HEK293T (cell line): ENCODE results near the gene AHR.
A peak's percentile ranks its signal among the peaks of the same experiment; 100 is the strongest.

Experiments
- CTCF ChIA-PET: fragments of 350-600 bp; formaldehyde crosslinking; extraction: SDS; loops from one replicate; lab custom pipeline; 2021; ENCODE audit warnings: antibody characterized with exemption, inconsistent platforms; lab: Yijun Ruan, JAX
- POLR2A ChIA-PET: fragments of 350-600 bp; formaldehyde crosslinking; extraction: SDS; loops from one replicate; lab custom pipeline; 2020; ENCODE audit warnings: antibody characterized with exemption, inconsistent platforms; lab: Yijun Ruan, JAX
- DNase-seq: peaks from one replicate; pipeline ENCODE4 v3.0.0; 2012; ENCODE audit warnings: mixed read lengths; ENCODE audit errors: extremely low spot score
- ARNT ChIP-seq: fragments of 450-650 bp; IDR thresholded peaks from 2 replicates; pipeline ENCODE4 v1.6.1; 2017; ENCODE audit warnings: mild to moderate bottlenecking
- BHLHE40 ChIP-seq: fragments of 450-650 bp; IDR thresholded peaks from 2 replicates; pipeline ENCODE4 v1.6.1; 2016; ENCODE audit warnings: mild to moderate bottlenecking, moderate library complexity, borderline replicate concordance
- CTBP1 ChIP-seq: fragments of 450-650 bp; IDR thresholded peaks from 2 replicates; pipeline ENCODE4 v1.6.1; 2016; ENCODE audit warnings: borderline replicate concordance
- ELF4 ChIP-seq: fragments of 450-650 bp; IDR thresholded peaks from 2 replicates; pipeline ENCODE4 v1.6.1; 2017; ENCODE audit warnings: antibody characterized with exemption
- FOXA1 ChIP-seq: fragments of 450-650 bp; IDR thresholded peaks from 2 replicates; pipeline ENCODE4 v1.6.1; 2016; ENCODE audit warnings: mild to moderate bottlenecking
- FOXK2 ChIP-seq: fragments of 450-650 bp; IDR thresholded peaks from 2 replicates; pipeline ENCODE4 v1.6.1; 2016; ENCODE audit warnings: mild to moderate bottlenecking
- FOXM1 ChIP-seq: fragments of 450-650 bp; IDR thresholded peaks from 2 replicates; pipeline ENCODE4 v1.6.1; 2017; ENCODE audit warnings: mild to moderate bottlenecking, borderline replicate concordance
- HDGF ChIP-seq: fragments of 450-650 bp; IDR thresholded peaks from 2 replicates; pipeline ENCODE4 v1.6.1; 2017; ENCODE audit warnings: antibody characterized with exemption, borderline replicate concordance
- L3MBTL2 ChIP-seq: fragments of 450-650 bp; conservative IDR thresholded peaks from 2 replicates; pipeline ENCODE4 v1.6.1; 2016; ENCODE audit warnings: mild to moderate bottlenecking
- LEF1 ChIP-seq: fragments of 450-650 bp; IDR thresholded peaks from 2 replicates; pipeline ENCODE4 v1.6.1; 2017; ENCODE audit warnings: mild to moderate bottlenecking, borderline replicate concordance
- NFRKB ChIP-seq: fragments of 450-650 bp; IDR thresholded peaks from 2 replicates; pipeline ENCODE4 v1.6.1; 2016; ENCODE audit warnings: mild to moderate bottlenecking, moderate library complexity
- PKNOX1 ChIP-seq: fragments of 450-650 bp; IDR thresholded peaks from 2 replicates; pipeline ENCODE4 v1.6.1; 2016
- SP1 ChIP-seq: fragments of 450-650 bp; IDR thresholded peaks from 2 replicates; pipeline ENCODE4 v1.6.1; 2017
- SUZ12 ChIP-seq: fragments of 450-650 bp; IDR thresholded peaks from 2 replicates; pipeline ENCODE4 v1.6.1; 2016; ENCODE audit warnings: mild to moderate bottlenecking
- TARDBP ChIP-seq: fragments of 450-650 bp; IDR thresholded peaks from 2 replicates; pipeline ENCODE4 v1.6.1; 2016
- ZNF384 ChIP-seq: fragments of 450-650 bp; IDR thresholded peaks from 2 replicates; pipeline ENCODE4 v1.6.1; 2016

The AHR gene

GRCh38 chr7:17269341-17270221, 28.9 kb upstream of the AHR start:
- TF ChIP-seq ZNF384, result no peak
- TF ChIP-seq ARNT, result no peak
- TF ChIP-seq FOXA1, result no peak
- no peak for TF ChIP-seq FOXK2
- no peak for TF ChIP-seq NFRKB
- no peak for TF ChIP-seq HDGF
- TF ChIP-seq SP1, result no peak
- no peak for TF ChIP-seq FOXM1
- no peak for TF ChIP-seq SUZ12
- TF ChIP-seq CTBP1, result no peak
- TF ChIP-seq ELF4, result no peak
- no peak for TF ChIP-seq PKNOX1
- TF ChIP-seq BHLHE40, result no peak
- no peak for TF ChIP-seq L3MBTL2
- no peak for TF ChIP-seq TARDBP
- TF ChIP-seq LEF1, result no peak
- DNase-seq, result no peak
- ChIA-PET POLR2A (no interaction called here), CTCF (no interaction called here)

- no peak for TF ChIP-seq TARDBP
- 0 out of 2 replicates have a peak, but pooled peaks have one; percentile 30 for TF ChIP-seq PKNOX1
- no peak for TF ChIP-seq FOXM1
- TF ChIP-seq SP1, result no peak
- TF ChIP-seq L3MBTL2, result no peak
- no peak for TF ChIP-seq NFRKB
- no peak for TF ChIP-seq SUZ12
- ChIA-PET POLR2A (no interaction called here), CTCF (no interaction called here)
- DNase-seq, result no peak
Measured at GRCh38 chr7:17274551-17275245, 23.8 kb upstream of the AHR start.

GRCh38 chr7:17275749-17276671, 22.4 kb upstream of the AHR start:
- no peak for DNase-seq
- ChIA-PET POLR2A (no interaction called here), CTCF (no interaction called here)
- TF ChIP-seq SUZ12, result no peak
- TF ChIP-seq HDGF, result no peak
- TF ChIP-seq PKNOX1, result no peak
- TF ChIP-seq FOXM1, result no peak
- no peak for TF ChIP-seq L3MBTL2
- TF ChIP-seq NFRKB, result no peak
- no peak for TF ChIP-seq BHLHE40
- no peak for TF ChIP-seq FOXA1
- no peak for TF ChIP-seq ARNT
- TF ChIP-seq SP1, result no peak
- no peak for TF ChIP-seq CTBP1
- TF ChIP-seq ELF4, result no peak
- TF ChIP-seq LEF1, result no peak
- TF ChIP-seq ZNF384, result no peak
- TF ChIP-seq TARDBP, result no peak
- TF ChIP-seq FOXK2, result no peak

- ChIA-PET CTCF (no interaction called here), POLR2A (no interaction called here)
- TF ChIP-seq ELF4 (no peak), NFRKB (no peak), ZNF384 (no peak)
- no peak for DNase-seq
Measured at GRCh38 chr7:17279061-17279460, 19.4 kb upstream of the AHR start.

- ChIA-PET CTCF (no interaction called here), POLR2A (no interaction called here)
- no peak for TF ChIP-seq HDGF
- TF ChIP-seq FOXK2, result no peak
- TF ChIP-seq FOXA1, result no peak
- no peak for TF ChIP-seq LEF1
- no peak for DNase-seq
Measured at GRCh38 chr7:17289074-17289645, 9.3 kb upstream of the AHR start.
